ENCODE measurements around the gene NAT10.

NAT10 gene

GRCh38 chr11:34191578-34191977, 86.1 kb downstream of the NAT10 start:
- no peak for DNase-seq

- DNase-seq, result peak; percentile 94
Observed at GRCh38 chr11:34192481-34193401, 87.3 kb downstream of the NAT10 start.

- DNase-seq, result peak; percentile 66
Observed at GRCh38 chr11:34194576-34195335, 89.3 kb downstream of the NAT10 start.

All from fibroblast of skin of scalp (primary cell).